Measurements from ENCODE around the gene ATF6.

The ATF6 gene

DNA sequence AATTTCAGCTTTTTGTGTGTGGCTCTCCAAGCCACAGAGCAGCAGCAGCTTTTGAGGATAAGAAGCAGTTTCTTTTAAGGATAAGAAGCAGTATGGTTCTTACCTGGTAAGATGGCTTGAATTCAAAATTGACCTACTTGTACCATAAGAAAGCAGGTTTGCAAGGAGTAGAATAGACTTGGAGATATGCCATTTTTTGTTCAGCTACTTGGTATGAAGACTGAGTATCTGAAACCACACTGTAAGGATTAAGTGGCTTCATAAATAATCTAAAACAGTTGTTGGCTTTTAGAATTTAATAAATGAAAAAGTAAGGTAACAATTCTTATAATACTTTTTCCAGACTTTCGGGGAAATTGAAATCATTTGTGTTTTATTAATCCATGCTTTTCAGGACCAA, 74.2 kb downstream of the ATF6 start:
- Histone ChIP-seq H3K36me3 (ENCODE audit: insufficient read depth, low read length) (peaks cover 15% of the 10 kb centered on the region; the same call in 1 of the 2 replicates), H3K9me3 (ENCODE audit: low read depth, low read length) (no peaks in the 10 kb centered on the region), H3K9ac (ENCODE audit: insufficient read length) (no peak overlapping the region), H3K4me3 (no peak overlapping the region), H3K27ac (peak overlapping the region; percentile 9; the same call in 1 of the 2 replicates)
- DNase-seq (ENCODE audit: low read depth, low spot score) = no peak
- TF ChIP-seq FOXP2 (optimal IDR thresholded peaks at IDR 0.05; ENCODE audit: control extremely low read depth, extremely low read length, insufficient read depth) = no peak

DNA sequence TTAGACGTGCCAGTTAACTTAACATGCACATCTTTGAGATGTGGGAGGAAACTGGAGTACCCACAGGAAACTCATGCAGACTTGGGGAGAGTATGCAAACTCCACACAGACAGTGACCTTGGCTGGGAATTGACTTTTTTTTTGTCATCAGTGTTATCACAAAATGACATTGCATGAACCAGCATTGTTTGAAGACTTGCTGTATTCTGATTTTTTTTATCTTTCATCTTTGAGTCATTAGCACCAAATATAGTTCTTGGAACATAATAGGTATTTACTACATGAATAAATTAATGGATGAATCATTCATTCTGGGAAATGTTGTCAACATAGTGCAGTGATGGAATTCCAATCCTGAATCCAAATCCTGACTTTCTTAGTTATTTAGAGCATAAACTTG, 77.0 kb downstream of the ATF6 start:
- no peak overlapping the region for H3K27ac ChIP-seq
- DNase-seq (ENCODE audit: low read depth, low spot score) = no peak
- no peaks in the 10 kb centered on the region for H3K9me3 ChIP-seq (ENCODE audit: low read depth, low read length)
- TF ChIP-seq POLR2AphosphoS5 (IDR thresholded peaks at IDR 0.05; ENCODE audit: borderline replicate concordance, low read depth, low read length) (no peak), EZH2 (IDR thresholded peaks at IDR 0.05) (no peak), FOXP2 (optimal IDR thresholded peaks at IDR 0.05; ENCODE audit: control extremely low read depth, extremely low read length, insufficient read depth) (no peak)
- peaks cover 16% of the 10 kb centered on the region; the same call in 1 of the 2 replicates for H3K36me3 ChIP-seq (ENCODE audit: insufficient read depth, low read length)
- no peak overlapping the region for H3K9ac ChIP-seq (ENCODE audit: insufficient read length)
- H3K4me3 ChIP-seq = no peak overlapping the region

DNA sequence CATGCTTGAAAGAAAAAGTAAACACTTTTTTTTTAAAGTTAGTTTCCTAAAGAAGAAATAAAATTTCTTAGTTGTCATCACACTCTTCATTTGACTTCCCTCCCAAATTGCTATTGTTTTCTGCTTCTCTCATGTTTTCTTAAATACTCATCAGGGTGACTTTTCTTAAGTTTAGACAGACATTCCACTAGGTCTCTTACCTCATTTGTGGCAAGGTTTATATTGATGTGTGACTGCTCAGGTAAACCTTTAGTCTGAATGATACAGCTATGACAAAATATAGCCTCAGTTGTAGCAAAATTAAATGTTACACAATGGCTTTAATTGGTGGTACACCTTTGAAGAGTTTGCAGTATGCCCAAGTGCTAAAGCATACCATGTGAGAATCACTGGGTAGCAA, 78.6 kb downstream of the ATF6 start:
- TF ChIP-seq EZH2 (IDR thresholded peaks at IDR 0.05) (no peak), POLR2AphosphoS5 (IDR thresholded peaks at IDR 0.05; ENCODE audit: borderline replicate concordance, low read depth, low read length) (no peak), FOXP2 (optimal IDR thresholded peaks at IDR 0.05; ENCODE audit: control extremely low read depth, extremely low read length, insufficient read depth) (no peak)
- no peak overlapping the region for H3K9ac ChIP-seq (ENCODE audit: insufficient read length)
- peaks cover 16% of the 10 kb centered on the region; the same call in 1 of the 2 replicates for H3K36me3 ChIP-seq (ENCODE audit: insufficient read depth, low read length)
- no peaks in the 10 kb centered on the region for H3K9me3 ChIP-seq (ENCODE audit: low read depth, low read length)
- H3K4me3 ChIP-seq = no peak overlapping the region
- DNase-seq (ENCODE audit: low read depth, low spot score) = no peak
- H3K27ac ChIP-seq = no peak overlapping the region

DNA sequence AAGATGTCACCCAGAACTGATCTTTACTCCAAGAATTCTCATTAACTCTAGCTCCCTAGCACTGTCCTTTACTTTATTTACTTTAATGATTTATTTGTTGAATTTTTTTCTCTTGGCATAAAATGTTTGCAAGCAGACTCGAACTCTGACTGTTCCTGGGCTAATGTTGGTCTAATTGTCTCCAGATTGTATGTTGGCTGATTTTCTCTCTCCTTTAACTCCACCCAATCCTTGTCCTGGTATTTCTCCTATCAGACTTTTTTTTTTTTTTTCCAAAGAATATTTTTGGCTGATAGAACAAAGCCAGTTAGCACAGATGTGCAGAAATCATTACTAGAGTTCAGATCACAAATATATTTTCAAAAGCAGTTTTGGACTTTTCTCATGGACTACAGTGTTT, 82.6 kb downstream of the ATF6 start:
- peaks cover 17% of the 10 kb centered on the region for H3K36me3 ChIP-seq (ENCODE audit: insufficient read depth, low read length)
- no peak for TF ChIP-seq FOXP2 (optimal IDR thresholded peaks at IDR 0.05; ENCODE audit: control extremely low read depth, extremely low read length, insufficient read depth)
- TF ChIP-seq POLR2AphosphoS5 (IDR thresholded peaks at IDR 0.05; ENCODE audit: borderline replicate concordance, low read depth, low read length) = no peak
- no peak for TF ChIP-seq EZH2 (IDR thresholded peaks at IDR 0.05)

DNA sequence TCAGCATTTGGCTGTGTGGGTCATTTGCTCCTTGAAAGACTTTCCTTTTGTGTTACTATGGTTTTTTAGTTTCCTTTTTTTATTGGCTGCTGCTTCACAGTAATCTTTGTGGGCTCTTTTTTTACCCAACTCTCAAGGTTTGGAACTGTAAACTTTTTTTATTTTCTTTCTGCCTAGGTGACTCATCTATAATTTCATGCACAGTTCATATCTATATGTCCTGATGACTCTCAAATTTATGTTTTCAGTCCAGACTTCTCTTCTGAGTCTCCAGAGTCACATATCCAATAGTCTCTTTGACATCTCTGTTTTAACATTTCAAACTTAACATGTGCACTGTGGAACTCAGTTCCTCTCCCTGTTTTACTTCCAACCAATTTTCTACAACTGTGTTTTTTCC, 83.4 kb downstream of the ATF6 start:
- Histone ChIP-seq H3K9me3 (ENCODE audit: low read depth, low read length) (no peaks in the 10 kb centered on the region), H3K9ac (ENCODE audit: insufficient read length) (no peak overlapping the region), H3K27ac (no peak overlapping the region), H3K36me3 (ENCODE audit: insufficient read depth, low read length) (peaks cover 24% of the 10 kb centered on the region), H3K4me3 (no peak overlapping the region)
- no peak for DNase-seq (ENCODE audit: low read depth, low spot score)
- TF ChIP-seq POLR2AphosphoS5 (IDR thresholded peaks at IDR 0.05; ENCODE audit: borderline replicate concordance, low read depth, low read length) = no peak
- no peak for TF ChIP-seq FOXP2 (optimal IDR thresholded peaks at IDR 0.05; ENCODE audit: control extremely low read depth, extremely low read length, insufficient read depth)
- no peak for TF ChIP-seq EZH2 (IDR thresholded peaks at IDR 0.05)

More for the DNA sequence above, 82.6 kb downstream of the ATF6 start:
- Histone ChIP-seq H3K9me3 (ENCODE audit: low read depth, low read length) (no peaks in the 10 kb centered on the region), H3K27ac (no peak overlapping the region), H3K4me3 (no peak overlapping the region), H3K9ac (ENCODE audit: insufficient read length) (peak overlapping the region; percentile 11)
- DNase-seq (ENCODE audit: low read depth, low spot score) = no peak

DNA sequence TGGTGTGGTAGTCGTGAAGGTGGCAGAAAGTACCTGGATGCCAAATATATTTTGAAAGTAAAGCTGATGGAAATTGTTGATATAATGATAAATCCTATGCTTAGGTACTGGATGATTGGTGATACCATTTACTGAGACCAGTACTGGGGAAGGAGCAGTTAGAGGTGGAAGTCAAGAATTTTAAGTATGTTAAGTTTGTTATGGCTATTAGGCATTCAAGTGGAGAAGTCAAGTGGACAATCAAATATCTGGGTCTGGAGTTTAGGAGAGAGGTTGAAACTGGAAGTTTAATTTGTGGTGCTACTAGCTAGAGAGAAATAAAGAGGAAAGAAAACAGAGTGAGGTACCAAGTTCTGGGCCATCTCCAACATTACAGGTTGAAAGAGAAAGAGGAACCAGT, 89.1 kb downstream of the ATF6 start:
- no peak overlapping the region for H3K9ac ChIP-seq (ENCODE audit: insufficient read length)
- TF ChIP-seq EZH2 (IDR thresholded peaks at IDR 0.05) = no peak
- TF ChIP-seq POLR2AphosphoS5 (IDR thresholded peaks at IDR 0.05; ENCODE audit: borderline replicate concordance, low read depth, low read length) = no peak
- no peak for TF ChIP-seq FOXP2 (optimal IDR thresholded peaks at IDR 0.05; ENCODE audit: control extremely low read depth, extremely low read length, insufficient read depth)

DNA sequence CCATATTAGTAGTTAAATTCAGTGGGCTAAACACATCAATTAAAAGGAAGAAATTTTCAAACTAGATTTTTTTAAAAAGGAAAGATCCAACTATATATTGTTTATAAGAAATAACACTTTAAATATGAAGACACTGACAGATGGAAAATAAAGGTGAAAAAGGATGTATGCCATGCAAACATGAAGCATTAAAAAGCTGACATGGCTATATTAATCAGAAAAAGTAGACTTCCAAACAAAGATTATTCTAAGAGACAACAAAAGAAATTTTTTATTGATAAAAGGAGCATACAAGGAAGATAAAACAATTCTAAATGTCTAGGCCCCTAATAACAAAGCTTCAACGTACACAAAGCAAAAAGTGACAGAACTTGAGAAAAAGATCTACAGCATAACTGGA, 92.2 kb downstream of the ATF6 start:
- Histone ChIP-seq H3K9me3 (ENCODE audit: low read depth, low read length) (no peaks in the 10 kb centered on the region), H3K27ac (no peak overlapping the region), H3K4me3 (no peak overlapping the region), H3K9ac (ENCODE audit: insufficient read length) (no peak overlapping the region), H3K36me3 (ENCODE audit: insufficient read depth, low read length) (peaks cover 25% of the 10 kb centered on the region)
- DNase-seq (ENCODE audit: low read depth, low spot score) = no peak
- TF ChIP-seq POLR2AphosphoS5 (IDR thresholded peaks at IDR 0.05; ENCODE audit: borderline replicate concordance, low read depth, low read length) (no peak), EZH2 (IDR thresholded peaks at IDR 0.05) (no peak), FOXP2 (optimal IDR thresholded peaks at IDR 0.05; ENCODE audit: control extremely low read depth, extremely low read length, insufficient read depth) (no peak)

More for the DNA sequence above, 89.1 kb downstream of the ATF6 start:
- no peak for DNase-seq (ENCODE audit: low read depth, low spot score)
- Histone ChIP-seq H3K36me3 (ENCODE audit: insufficient read depth, low read length) (peaks cover 24% of the 10 kb centered on the region), H3K9me3 (ENCODE audit: low read depth, low read length) (no peaks in the 10 kb centered on the region), H3K4me3 (no peak overlapping the region), H3K27ac (no peak overlapping the region)

DNA sequence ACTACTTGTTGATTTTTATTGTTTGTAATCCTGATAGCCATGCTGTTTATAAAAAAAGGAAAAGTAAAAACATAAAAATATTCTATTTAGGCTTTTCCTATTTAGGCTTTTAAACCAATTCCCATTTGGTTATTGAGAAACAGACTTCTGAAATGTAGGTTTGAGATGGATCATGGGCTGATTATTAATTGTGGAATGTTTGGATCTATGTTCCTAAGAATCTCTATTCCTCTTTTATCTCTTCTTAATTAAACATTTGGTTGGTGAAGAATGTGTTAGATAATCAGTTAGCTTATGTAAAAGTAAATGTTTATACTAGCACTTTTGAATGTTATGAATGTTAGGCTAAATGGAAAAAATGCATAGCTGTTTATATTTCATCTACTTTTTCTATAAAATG, 97.4 kb downstream of the ATF6 start:
- no peak overlapping the region for H3K27ac ChIP-seq
- no peak for DNase-seq (ENCODE audit: low read depth, low spot score)
- H3K4me3 ChIP-seq = no peak overlapping the region
- H3K36me3 ChIP-seq (ENCODE audit: insufficient read depth, low read length) = peaks cover 28% of the 10 kb centered on the region
- no peak overlapping the region for H3K9ac ChIP-seq (ENCODE audit: insufficient read length)
- H3K9me3 ChIP-seq (ENCODE audit: low read depth, low read length) = no peaks in the 10 kb centered on the region
- TF ChIP-seq POLR2AphosphoS5 (IDR thresholded peaks at IDR 0.05; ENCODE audit: borderline replicate concordance, low read depth, low read length) = no peak
- no peak for TF ChIP-seq EZH2 (IDR thresholded peaks at IDR 0.05)
- no peak for TF ChIP-seq FOXP2 (optimal IDR thresholded peaks at IDR 0.05; ENCODE audit: control extremely low read depth, extremely low read length, insufficient read depth)

DNA sequence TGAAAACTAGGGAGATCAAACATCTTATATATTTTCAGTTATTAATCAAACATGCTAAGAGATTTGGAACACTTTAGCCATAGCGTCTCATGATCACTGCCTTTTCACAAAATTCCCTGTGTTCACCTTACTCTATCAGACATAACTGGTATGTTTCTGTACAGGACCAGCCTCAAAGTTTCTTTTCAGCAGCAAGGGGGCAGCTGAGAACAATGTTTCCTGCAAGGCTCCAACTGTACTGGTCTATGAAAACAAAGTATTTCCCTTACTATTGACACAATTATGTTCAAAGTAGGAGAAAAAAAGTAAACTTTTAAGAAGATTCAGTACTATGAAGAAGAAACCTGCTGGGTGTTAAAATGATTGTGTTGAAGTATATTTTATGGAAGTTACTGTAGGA, 98.5 kb downstream of the ATF6 start:
- no peaks in the 10 kb centered on the region for H3K9me3 ChIP-seq (ENCODE audit: low read depth, low read length)
- no peak for DNase-seq (ENCODE audit: low read depth, low spot score)
- H3K27ac ChIP-seq = no peak overlapping the region
- TF ChIP-seq EZH2 (IDR thresholded peaks at IDR 0.05) = no peak
- TF ChIP-seq FOXP2 (optimal IDR thresholded peaks at IDR 0.05; ENCODE audit: control extremely low read depth, extremely low read length, insufficient read depth) = no peak
- TF ChIP-seq POLR2AphosphoS5 (IDR thresholded peaks at IDR 0.05; ENCODE audit: borderline replicate concordance, low read depth, low read length) = no peak
- H3K4me3 ChIP-seq = no peak overlapping the region
- peaks cover 28% of the 10 kb centered on the region for H3K36me3 ChIP-seq (ENCODE audit: insufficient read depth, low read length)
- no peak overlapping the region for H3K9ac ChIP-seq (ENCODE audit: insufficient read length)
